T-helper 1 cell treated with Interleukin-12 subunit alpha and Interleukin-12 subunit beta and Interleukin-4 antibody, amounts not matched to agents 30 μg/mL and 1 μg/mL, for 36 hours (primary cell): Measurements from ENCODE around the gene PLXNB1.
A peak's percentile ranks its signal among the peaks of the same experiment; 100 is the strongest.
"Not testable (repeated sequence)": the region's sequence is repeated elsewhere in the genome, so short reads cannot be mapped to it uniquely, and the experiment has no call there.

Source experiments
- H3K27ac Mint-ChIP-seq: one replicate; pipeline ENCODE4 v1.8.0; 2021; ENCODE audit warnings: mild to moderate bottlenecking, mixed read lengths
- H3K27me3 Mint-ChIP-seq: one replicate; pipeline ENCODE4 v1.8.0; 2021; ENCODE audit warnings: low read depth, mixed read lengths
- H3K36me3 Mint-ChIP-seq: one replicate; pipeline ENCODE4 v1.8.0; 2021; ENCODE audit warnings: low read depth, mixed read lengths
- H3K4me1 Mint-ChIP-seq: one replicate; pipeline ENCODE4 v1.8.0; 2021; ENCODE audit warnings: low read depth, mixed read lengths
- H3K4me3 Mint-ChIP-seq: one replicate; pipeline ENCODE4 v1.8.0; 2021; ENCODE audit warnings: mild to moderate bottlenecking, moderate library complexity, mixed read lengths
- H3K9me3 Mint-ChIP-seq: one replicate; pipeline ENCODE4 v1.8.0; 2021; ENCODE audit warnings: mixed read lengths

PLXNB1 gene

GRCh38 chr3:48469046-48469915 is 39.4 kb upstream of the PLXNB1 start:
- Mint-ChIP-seq H3K9me3 (no peaks in the 10 kb centered on the region), H3K36me3 (peaks cover 40% of the 10 kb centered on the region), H3K27ac (peak overlapping the region; percentile 61), H3K4me1 (peaks cover 58% of the 10 kb centered on the region), H3K4me3 (peak overlapping the region; percentile 59), H3K27me3 (no peaks in the 10 kb centered on the region)

DNA sequence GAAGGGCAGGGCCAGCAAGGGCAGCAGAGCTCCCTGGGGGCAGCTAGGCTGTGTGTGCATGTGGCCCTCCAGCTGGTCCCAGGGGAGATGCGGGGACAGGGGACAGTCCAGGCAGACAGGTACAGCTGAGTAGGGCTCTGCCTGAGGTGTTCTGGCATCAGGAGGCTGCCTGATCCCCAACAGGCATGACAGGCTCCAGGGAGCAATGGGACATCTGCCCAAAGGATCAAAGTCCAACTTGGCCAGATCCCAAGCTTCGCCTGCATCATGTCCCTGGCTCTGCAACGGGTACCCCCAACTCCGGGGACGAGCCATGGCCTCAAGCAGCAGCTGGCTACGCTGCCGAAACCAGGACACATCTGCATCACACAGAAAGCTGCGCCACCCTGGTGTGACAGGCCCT is 38.4 kb upstream of the PLXNB1 start:
- Mint-ChIP-seq H3K27me3 (no peaks in the 10 kb centered on the region), H3K9me3 (no peaks in the 10 kb centered on the region), H3K27ac (peak overlapping the region; percentile 95), H3K4me1 (peaks cover 53% of the 10 kb centered on the region), H3K36me3 (peaks cover 45% of the 10 kb centered on the region), H3K4me3 (peak overlapping the region; percentile 93)

DNA sequence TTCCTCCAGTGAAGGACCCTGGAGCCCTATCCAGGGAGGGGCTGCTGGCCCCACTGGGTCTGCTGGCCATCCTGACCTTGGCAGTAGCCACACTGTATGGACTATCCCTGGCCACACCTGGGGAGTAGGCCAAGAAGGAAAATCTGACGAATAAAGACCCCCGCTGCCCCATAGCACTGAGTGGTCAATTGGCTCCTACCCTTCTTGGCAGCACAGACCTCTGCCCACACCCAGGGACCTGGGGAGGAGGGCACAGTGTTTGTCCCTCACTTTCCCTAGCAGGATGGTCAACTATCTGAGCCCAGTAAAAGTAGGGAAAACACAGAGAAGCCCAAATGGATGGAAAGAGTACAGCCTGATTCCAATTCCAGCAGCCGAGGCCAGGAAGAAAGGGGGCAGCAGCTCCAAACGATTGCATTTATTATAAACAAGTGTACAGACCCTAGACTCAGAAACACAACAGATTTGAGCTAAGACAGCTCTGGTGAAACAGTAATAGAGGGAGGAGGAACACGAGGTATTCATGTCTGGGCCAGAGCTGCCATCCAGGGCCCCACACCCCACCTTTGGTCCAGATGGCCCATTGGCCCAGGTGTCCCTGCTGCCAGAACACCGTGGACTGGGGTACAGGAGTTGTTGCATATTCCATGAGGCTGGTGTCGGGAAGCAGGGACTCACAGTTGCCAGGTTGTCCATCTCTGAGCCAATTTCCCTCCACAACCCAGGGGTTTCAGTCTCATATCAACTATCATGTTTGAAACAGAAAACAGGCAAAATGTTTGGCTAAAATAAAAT is 37.8 kb upstream of the PLXNB1 start:
- no peaks in the 10 kb centered on the region for H3K27me3 Mint-ChIP-seq
- H3K27ac Mint-ChIP-seq, result peak overlapping the region; percentile 95
- peaks cover 41% of the 10 kb centered on the region for H3K36me3 Mint-ChIP-seq
- peaks cover 48% of the 10 kb centered on the region for H3K4me1 Mint-ChIP-seq
- peak overlapping the region; percentile 93 for H3K4me3 Mint-ChIP-seq
- H3K9me3 Mint-ChIP-seq, result no peaks in the 10 kb centered on the region

DNA sequence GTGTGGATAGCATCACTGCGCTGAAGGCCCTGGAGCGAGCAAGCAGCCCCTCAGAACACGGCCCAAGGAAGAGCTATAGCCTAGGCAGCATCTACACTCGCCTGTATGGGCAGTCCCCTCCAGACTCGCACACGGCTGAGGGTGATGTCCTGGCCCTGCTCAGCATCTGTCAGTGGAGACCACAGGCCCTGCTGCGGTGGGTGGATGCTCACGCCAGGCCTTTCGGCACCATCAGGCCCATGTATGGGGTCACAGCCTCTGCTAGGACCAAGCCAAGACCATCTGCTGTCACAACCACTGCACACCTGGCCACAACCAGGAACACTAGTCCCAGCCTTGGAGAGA is 37.2 kb upstream of the PLXNB1 start:
- Mint-ChIP-seq H3K27me3 (no peaks in the 10 kb centered on the region), H3K4me1 (peaks cover 46% of the 10 kb centered on the region), H3K36me3 (peaks cover 40% of the 10 kb centered on the region), H3K27ac (peak overlapping the region; percentile 95), H3K9me3 (no peaks in the 10 kb centered on the region), H3K4me3 (peak overlapping the region; percentile 93)

- peak overlapping the region; percentile 95 for H3K27ac Mint-ChIP-seq
- peak overlapping the region; percentile 93 for H3K4me3 Mint-ChIP-seq
- no peaks in the 10 kb centered on the region for H3K9me3 Mint-ChIP-seq
- H3K4me1 Mint-ChIP-seq, result peaks cover 46% of the 10 kb centered on the region
- peaks cover 40% of the 10 kb centered on the region for H3K36me3 Mint-ChIP-seq
- H3K27me3 Mint-ChIP-seq, result no peaks in the 10 kb centered on the region
Observed at GRCh38 chr3:48466386-48467109, 36.7 kb upstream of the PLXNB1 start.

DNA sequence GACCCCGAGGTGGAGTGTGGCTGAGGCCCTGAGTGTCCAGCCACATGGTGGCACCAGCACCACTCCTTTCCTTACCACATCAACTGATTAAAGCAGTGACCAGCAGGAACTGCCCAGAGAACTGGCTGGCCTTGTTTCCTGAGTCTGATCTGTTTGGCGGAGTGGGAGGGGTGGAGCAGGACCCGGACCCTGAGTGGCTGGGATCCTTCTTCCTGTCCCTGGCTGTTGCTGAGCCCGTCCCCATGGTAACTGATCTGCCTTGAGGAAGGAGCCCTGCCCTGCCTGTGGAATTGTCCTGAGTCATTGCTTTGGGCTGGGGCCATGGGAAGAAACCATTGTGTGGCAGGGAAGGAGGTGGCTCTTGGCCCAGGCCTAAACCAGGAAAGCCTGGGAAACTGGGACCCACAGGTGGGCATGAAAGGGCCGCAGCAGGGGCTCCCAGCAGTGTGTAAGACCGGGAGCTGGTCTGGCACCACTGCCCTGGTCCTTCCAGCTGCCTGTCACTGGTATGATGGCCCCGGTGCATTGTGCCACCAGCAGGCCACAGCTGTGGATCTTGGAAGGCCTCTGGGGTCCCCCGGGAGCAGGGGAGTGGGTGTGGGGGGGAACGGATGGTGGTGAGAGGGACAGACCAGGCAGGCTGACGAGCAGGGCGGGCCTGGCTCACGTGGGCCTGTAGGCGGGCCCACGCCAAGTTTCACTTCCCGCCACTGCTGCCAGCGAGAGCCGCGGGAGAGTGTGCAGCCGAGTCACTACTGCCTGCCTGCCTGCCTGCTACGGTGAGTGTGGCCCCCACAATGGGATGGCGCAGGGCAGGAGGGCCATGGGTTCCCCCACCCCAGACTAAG is 35.9 kb upstream of the PLXNB1 start:
- Mint-ChIP-seq H3K9me3 (no peaks in the 10 kb centered on the region), H3K4me1 (peaks cover 46% of the 10 kb centered on the region), H3K27ac (peak overlapping the region; percentile 95), H3K27me3 (no peaks in the 10 kb centered on the region), H3K4me3 (peak overlapping the region; percentile 93), H3K36me3 (peaks cover 42% of the 10 kb centered on the region)

GRCh38 chr3:48465237-48465530 is 35.3 kb upstream of the PLXNB1 start:
- Mint-ChIP-seq H3K4me1 (peaks cover 45% of the 10 kb centered on the region), H3K4me3 (peak overlapping the region; percentile 93), H3K27ac (peak overlapping the region; percentile 95), H3K36me3 (peaks cover 46% of the 10 kb centered on the region), H3K27me3 (no peaks in the 10 kb centered on the region), H3K9me3 (no peaks in the 10 kb centered on the region)

GRCh38 chr3:48464713-48465221 is 34.9 kb upstream of the PLXNB1 start:
- Mint-ChIP-seq H3K4me1 (peaks cover 41% of the 10 kb centered on the region), H3K27me3 (no peaks in the 10 kb centered on the region), H3K4me3 (no peak overlapping the region), H3K9me3 (no peaks in the 10 kb centered on the region), H3K36me3 (peaks cover 45% of the 10 kb centered on the region), H3K27ac (peak overlapping the region; percentile 31)

GRCh38 chr3:48463703-48464102 is 33.8 kb upstream of the PLXNB1 start:
- Mint-ChIP-seq H3K4me1 (peaks cover 32% of the 10 kb centered on the region), H3K27ac (peak overlapping the region; percentile 31), H3K9me3 (no peaks in the 10 kb centered on the region), H3K27me3 (no peaks in the 10 kb centered on the region), H3K36me3 (peaks cover 36% of the 10 kb centered on the region), H3K4me3 (no peak overlapping the region)

DNA sequence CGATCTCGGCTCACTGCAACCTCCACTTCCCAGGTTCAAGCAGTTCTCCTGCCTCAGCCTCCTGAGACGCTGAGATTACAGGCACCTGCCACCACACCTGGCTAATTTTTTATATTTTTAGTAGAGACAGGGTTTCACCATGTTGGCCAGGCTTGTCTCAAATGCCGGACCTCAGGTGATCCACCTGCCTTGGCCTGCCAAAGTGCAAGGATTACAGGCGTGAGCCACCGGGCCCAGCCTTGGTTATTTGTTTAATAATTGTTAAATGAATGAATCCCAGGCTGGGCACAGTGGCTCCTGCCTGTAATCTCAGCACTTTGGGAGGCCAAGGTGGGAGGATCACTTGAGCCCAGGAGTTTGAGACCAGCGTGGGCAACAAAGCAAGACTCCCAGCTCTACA is 31.9 kb upstream of the PLXNB1 start:
- Mint-ChIP-seq H3K36me3 (peaks cover 26% of the 10 kb centered on the region), H3K4me1 (peaks cover 16% of the 10 kb centered on the region)
- not testable (repeated sequence) for H3K27ac Mint-ChIP-seq, H3K27me3 Mint-ChIP-seq, H3K9me3 Mint-ChIP-seq, H3K4me3 Mint-ChIP-seq

DNA sequence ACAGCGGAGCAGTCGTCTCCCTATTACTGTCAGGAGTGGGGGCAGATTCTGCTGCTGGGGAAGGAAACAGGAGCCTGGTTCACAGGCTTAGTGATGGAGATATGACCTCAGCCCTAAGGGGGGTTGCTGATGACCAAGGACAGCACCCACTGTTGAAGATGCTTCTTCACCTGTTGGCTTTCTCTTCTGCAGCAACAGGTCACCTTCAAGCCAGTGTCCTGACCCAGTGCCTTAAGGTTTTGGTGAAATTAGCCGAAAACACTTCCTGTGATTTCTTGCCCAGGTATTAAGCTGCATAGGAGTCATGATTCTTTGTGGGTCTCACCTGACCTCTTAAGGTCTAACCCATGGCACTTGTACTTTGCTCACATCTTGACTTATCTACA is 30.6 kb upstream of the PLXNB1 start:
- H3K27ac Mint-ChIP-seq, result no peak overlapping the region
- no peak overlapping the region for H3K4me3 Mint-ChIP-seq
- peaks cover 9% of the 10 kb centered on the region for H3K4me1 Mint-ChIP-seq
- H3K27me3 Mint-ChIP-seq, result no peaks in the 10 kb centered on the region
- H3K9me3 Mint-ChIP-seq, result no peaks in the 10 kb centered on the region
- H3K36me3 Mint-ChIP-seq, result peaks cover 19% of the 10 kb centered on the region

DNA sequence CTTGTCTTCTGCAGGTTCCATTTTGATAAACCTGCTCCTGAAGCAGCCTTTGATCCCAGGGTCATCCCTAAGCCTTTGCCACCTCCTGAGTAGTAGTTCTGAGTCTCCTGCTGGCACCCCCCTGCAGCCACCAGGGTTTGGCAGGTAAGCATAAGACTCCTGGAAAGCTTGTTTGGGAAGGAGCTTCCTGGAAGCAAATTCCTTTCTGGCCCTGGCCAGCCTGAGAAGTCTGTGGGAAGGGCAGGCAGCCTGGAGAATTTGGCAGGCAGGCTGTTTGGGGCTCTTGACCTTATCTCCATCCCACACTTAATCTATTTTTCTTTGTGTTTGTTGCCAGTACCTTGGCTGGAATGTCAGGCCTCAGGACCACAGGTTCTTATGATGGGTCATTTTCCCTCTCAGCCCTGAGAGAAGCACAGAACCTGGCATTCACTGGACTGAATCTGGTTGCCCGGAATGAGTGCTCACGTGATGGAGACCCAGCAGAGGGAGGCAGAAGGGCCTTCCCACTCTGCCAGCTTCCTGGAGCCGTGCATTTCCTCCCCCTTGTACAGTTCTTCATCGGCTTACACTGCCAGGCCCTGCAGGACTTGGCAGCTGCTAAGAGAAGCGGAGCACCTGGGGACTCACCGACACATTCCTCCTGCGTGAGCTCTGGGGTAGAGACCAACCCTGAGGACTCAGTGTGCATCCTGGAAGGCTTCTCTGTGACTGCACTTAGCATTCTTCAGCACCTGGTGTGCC is 30.1 kb upstream of the PLXNB1 start:
- no peak overlapping the region for H3K27ac Mint-ChIP-seq
- H3K9me3 Mint-ChIP-seq, result no peaks in the 10 kb centered on the region
- H3K4me3 Mint-ChIP-seq, result no peak overlapping the region
- H3K36me3 Mint-ChIP-seq, result peaks cover 21% of the 10 kb centered on the region
- peaks cover 4% of the 10 kb centered on the region for H3K4me1 Mint-ChIP-seq
- H3K27me3 Mint-ChIP-seq, result no peaks in the 10 kb centered on the region

GRCh38 chr3:48459331-48459730 is 29.4 kb upstream of the PLXNB1 start:
- Mint-ChIP-seq H3K4me1 (peaks cover 4% of the 10 kb centered on the region), H3K27me3 (no peaks in the 10 kb centered on the region), H3K36me3 (peaks cover 26% of the 10 kb centered on the region), H3K27ac (no peak overlapping the region), H3K4me3 (no peak overlapping the region), H3K9me3 (no peaks in the 10 kb centered on the region)
